WTC11 (cell line): ENCODE results near the gene PPP1R37. TPM values are rescaled to one million over a fixed set of nuclear protein-coding genes. Genes with fewer than 3 reads are reported as not detected.

Experiments
- ATAC-seq: fragments of 200-7000 bp; cut with Tn5 transposase; 2 replicates; pipeline ENCODE4 v1.10.0; 2021; ENCODE audit warnings: mild to moderate bottlenecking, moderate library complexity
- CTCF ChIA-PET: fragments of 300-600 bp; sonication (Branson Sonifier 250); formaldehyde crosslinking; loops from one replicate; lab custom pipeline; 2021; ENCODE audit warnings: antibody characterized with exemption; lab: Charles Lee
- POLR2A ChIA-PET: fragments of 350-600 bp; sonication (Branson Sonifier 250); formaldehyde crosslinking; loops from one replicate; lab custom pipeline; 2021; ENCODE audit warnings: antibody characterized with exemption; lab: Charles Lee
- DNase-seq: peaks from one replicate; pipeline ENCODE4 v3.0.0; 2021; ENCODE audit warnings: low spot score
- H3K27ac Mint-ChIP-seq: 2 replicates; pipeline ENCODE4 v1.8.0; 2021; ENCODE audit warnings: mixed read lengths
- H3K27me3 Mint-ChIP-seq: 2 replicates; pipeline ENCODE4 v1.8.0; 2021; ENCODE audit warnings: low read depth, mild to moderate bottlenecking, moderate library complexity, mixed read lengths
- H3K36me3 Mint-ChIP-seq: 2 replicates; pipeline ENCODE4 v1.8.0; 2021; ENCODE audit warnings: mixed read lengths
- H3K4me1 Mint-ChIP-seq: 2 replicates; pipeline ENCODE4 v1.8.0; 2022; ENCODE audit warnings: mixed read lengths
- H3K4me3 Mint-ChIP-seq: 2 replicates; pipeline ENCODE4 v1.8.0; 2021; ENCODE audit warnings: mild to moderate bottlenecking, moderate library complexity, mixed read lengths
- H3K9me3 Mint-ChIP-seq: 2 replicates; pipeline ENCODE4 v1.8.0; 2021; ENCODE audit warnings: mixed read lengths
- CREB1 ChIP-seq: sonication (generic); formaldehyde crosslinking; IDR thresholded peaks from 2 replicates; pipeline ENCODE4 v1.8.0; 2023; ENCODE audit warnings: mild to moderate bottlenecking, missing genetic modification reagents
- CREM ChIP-seq: sonication (generic); formaldehyde crosslinking; IDR thresholded peaks from 2 replicates; pipeline ENCODE4 v1.8.1; 2022; ENCODE audit warnings: mild to moderate bottlenecking, missing genetic modification reagents, moderate library complexity
- CTCF ChIP-seq: fragments of 200-600 bp; IDR thresholded peaks from 2 replicates; pipeline ENCODE4 v1.8.0; 2022; ENCODE audit warnings: antibody characterized with exemption
- ELF4 ChIP-seq: sonication (generic); formaldehyde crosslinking; IDR thresholded peaks from 2 replicates; pipeline ENCODE4 v1.8.1; 2022; ENCODE audit warnings: low read depth, mild to moderate bottlenecking, moderate library complexity, missing genetic modification reagents
- GTF2I ChIP-seq: fragments of 250-450 bp; sonication (Bioruptor Pico); conservative IDR thresholded peaks from 2 replicates; pipeline ENCODE4 v1.4.0; 2021; ENCODE audit warnings: mild to moderate bottlenecking
- JUN ChIP-seq: sonication (generic); formaldehyde crosslinking; IDR thresholded peaks from 2 replicates; pipeline ENCODE4 v1.8.0; 2023; ENCODE audit warnings: mild to moderate bottlenecking, missing genetic modification reagents
- KAT7 ChIP-seq: sonication (generic); formaldehyde crosslinking; IDR thresholded peaks from 2 replicates; pipeline ENCODE4 v1.8.1; 2023; ENCODE audit warnings: missing genetic modification reagents, mild to moderate bottlenecking, borderline replicate concordance
- NR2C2 ChIP-seq: sonication (generic); formaldehyde crosslinking; IDR thresholded peaks from 2 replicates; pipeline ENCODE4 v1.8.0; 2022; ENCODE audit warnings: mild to moderate bottlenecking, missing genetic modification reagents
- TEAD4 ChIP-seq: sonication (generic); formaldehyde crosslinking; IDR thresholded peaks from 2 replicates; pipeline ENCODE4 v1.8.0; 2022; ENCODE audit warnings: mild to moderate bottlenecking, missing genetic modification reagents
- TP53 ChIP-seq: sonication (generic); formaldehyde crosslinking; IDR thresholded peaks from 2 replicates; pipeline ENCODE4 v1.8.1; 2023; ENCODE audit warnings: mild to moderate bottlenecking, missing genetic modification reagents
- ZNF219 ChIP-seq: sonication (generic); formaldehyde crosslinking; IDR thresholded peaks from 2 replicates; pipeline ENCODE4 v1.8.0; 2023; ENCODE audit warnings: missing genetic modification reagents, mild to moderate bottlenecking, borderline replicate concordance
- ZNF263 ChIP-seq: sonication (generic); formaldehyde crosslinking; IDR thresholded peaks from 2 replicates; pipeline ENCODE4 v1.8.1; 2022; ENCODE audit warnings: low read depth, mild to moderate bottlenecking, moderate library complexity, missing genetic modification reagents
- ZNF281 ChIP-seq: sonication (generic); formaldehyde crosslinking; IDR thresholded peaks from 2 replicates; pipeline ENCODE4 v1.8.0; 2023; ENCODE audit warnings: mild to moderate bottlenecking, missing genetic modification reagents
- ZNF317 ChIP-seq: sonication (generic); formaldehyde crosslinking; IDR thresholded peaks from 2 replicates; pipeline ENCODE4 v1.8.1; 2023; ENCODE audit warnings: low read depth, mild to moderate bottlenecking, moderate library complexity, missing genetic modification reagents, borderline replicate concordance
- ZNF396 ChIP-seq: fragments of 250-450 bp; sonication (Bioruptor Pico); IDR thresholded peaks from 2 replicates; pipeline ENCODE4 v1.8.0; 2021; ENCODE audit warnings: mild to moderate bottlenecking, moderate library complexity, borderline replicate concordance
- ZNF416 ChIP-seq: fragments of 250-450 bp; sonication (Bioruptor Pico); IDR thresholded peaks from 2 replicates; pipeline ENCODE4 v1.9.0; 2021; ENCODE audit warnings: mild to moderate bottlenecking, inconsistent platforms
- ZNF425 ChIP-seq: fragments of 250-450 bp; sonication (Bioruptor Pico); conservative IDR thresholded peaks from 2 replicates; pipeline ENCODE4 v1.9.0; 2021; ENCODE audit warnings: mild to moderate bottlenecking
- ZNF532 ChIP-seq: fragments of 250-450 bp; sonication (Bioruptor Pico); IDR thresholded peaks from 2 replicates; pipeline ENCODE4 v1.9.0; 2021; ENCODE audit warnings: mild to moderate bottlenecking, borderline replicate concordance
- ZSCAN18 ChIP-seq: fragments of 250-450 bp; sonication (Bioruptor Pico); IDR thresholded peaks from 2 replicates; pipeline ENCODE4 v2.1.2; 2022; ENCODE audit warnings: mild to moderate bottlenecking, moderate library complexity
- total RNA-seq: library from RNA; stranded (reverse); gene quantifications from 3 replicates; pipeline ENCODE4 v1.2.3, GENCODE V29; 2021

The PPP1R37 gene
- total RNA-seq, 1 experiment from 2014 or later: 35.4 TPM

GRCh38 chr19:45177817-45178261, 84.9 kb downstream of the PPP1R37 start, which contains the start of gene TRAPPC6A:
TSS of gene TRAPPC6A (minus strand) at chr19:45178237. CDS start at chr19:45178218, 19 bp downstream.
- Mint-ChIP-seq H3K27ac (peak within 1 kb of the TSS; percentile 94), H3K9me3 (no peaks in the 10 kb centered on the region), H3K4me3 (peak within 1 kb of the TSS; percentile 90), H3K27me3 (peaks cover 8% of the 10 kb centered on the region; the same call in 1 of the 2 replicates), H3K36me3 (no peaks in the 10 kb centered on the region), H3K4me1 (peaks cover 8% of the 10 kb centered on the region; the same call in 1 of the 2 replicates)
- POLR2A ChIA-PET: interaction anchor here (0.7 to 2.5 kb wide), 4 partner anchors 9 to 1967 kb away, joined by 3 to 14 read pairs (median 8); partner anchors contain the start of genes PPP1R37 and SIX5
- no peak for TF ChIP-seq JUN (CRISPR knock-in tag)
- TF ChIP-seq ZNF416 (CRISPR knock-in tag): 0 out of 2 replicates have a peak, but pooled peaks have one; percentile 31
- TF ChIP-seq ZNF317 (CRISPR knock-in tag): no peak
- TF ChIP-seq NR2C2 (CRISPR knock-in tag): no peak
- no peak for TF ChIP-seq CTCF
- TF ChIP-seq ZSCAN18 (CRISPR knock-in tag): no peak
- TF ChIP-seq TEAD4 (CRISPR knock-in tag): no peak
- no peak for TF ChIP-seq KAT7 (CRISPR knock-in tag)
- ATAC-seq (no peak; the same call in 1 of the 2 replicates), DNase-seq (peak; percentile 36)
- CTCF ChIA-PET: interaction anchor here (0.6 to 2.4 kb wide), 34 partner anchors 10 to 308 kb away, joined by 3 to 73 read pairs (median 5); partner anchors contain the start of genes GEMIN7, NKPD1 and PPP1R37

GRCh38 chr19:45178262-45179071, 85.5 kb downstream of the PPP1R37 start, which contains the start of gene BLOC1S3:
TSS of gene BLOC1S3 (plus strand) at chr19:45178784. CDS start at chr19:45179297, 513 bp downstream.
- CTCF ChIA-PET: interaction anchor here (0.6 to 2.4 kb wide), 42 partner anchors 9 to 592 kb away, joined by 3 to 73 read pairs (median 4); partner anchors contain the start of genes CLASRP, GEMIN7, NKPD1 and PPP1R37
- Mint-ChIP-seq H3K4me1 (peaks cover 8% of the 10 kb centered on the region; the same call in 1 of the 2 replicates), H3K9me3 (no peaks in the 10 kb centered on the region), H3K27ac (peak within 1 kb of the TSS; percentile 94), H3K4me3 (peak within 1 kb of the TSS; percentile 90), H3K27me3 (peaks cover 8% of the 10 kb centered on the region; the same call in 1 of the 2 replicates), H3K36me3 (no peaks in the 10 kb centered on the region)
- peak; percentile 92 for ATAC-seq
- POLR2A ChIA-PET: interaction anchor here (0.6 to 2.5 kb wide), 6 partner anchors 9 to 591 kb away, joined by 3 to 14 read pairs (median 4); partner anchors contain the start of genes APOE, PPP1R37 and SIX5
- DNase-seq: peak; percentile 100
- TF ChIP-seq ZNF263 (CRISPR knock-in tag) (no peak), GTF2I (no peak), JUN (CRISPR knock-in tag) (no peak), CREB1 (CRISPR knock-in tag) (no peak), CREM (CRISPR knock-in tag) (peak; percentile 85), ZNF425 (CRISPR knock-in tag) (no peak), ZNF281 (CRISPR knock-in tag) (no peak), ZNF219 (CRISPR knock-in tag) (no peak), ZNF396 (no peak), ELF4 (CRISPR knock-in tag) (no peak), NR2C2 (CRISPR knock-in tag) (no peak), TP53 (no peak), ZNF416 (CRISPR knock-in tag) (no peak), ZNF532 (no peak)
